ENCODE results near the gene NPHP4. TPM values are rescaled to one million over a fixed set of nuclear protein-coding genes. Genes with fewer than 3 reads are reported as not detected.

Gene NPHP4
- total and polyA plus RNA-seq, 10 of the 15 experiments (the other 5 are each of a cell fraction or from before 2014, with no cell fraction given) = 0.16 to 10.5 (median 3.1) TPM

GRCh38 chr1:5971471-5972197, 20.6 kb downstream of the NPHP4 start (continued):
- no peak for TF ChIP-seq EP300 (IDR thresholded peaks at IDR 0.05; ENCODE audit: borderline replicate concordance in 1 of 2, control insufficient read depth in 1 of 2, low read depth in 2 of 2, low read length in 2 of 2)
- no peak for TF ChIP-seq NBN (IDR thresholded peaks at IDR 0.05)
- TF ChIP-seq EGR1 (IDR thresholded peaks at IDR 0.05; ENCODE audit: borderline replicate concordance in 1 of 2, low read depth in 2 of 2, low read length in 2 of 2) = no peak
- no peak for TF ChIP-seq NFIC (IDR thresholded peaks at IDR 0.05; ENCODE audit: low read depth, low read length)
- no peak for TF ChIP-seq HDAC2 (IDR thresholded peaks at IDR 0.05)
- no peak for TF ChIP-seq HDAC6 (IDR thresholded peaks at IDR 0.05; ENCODE audit: unreplicated experiment)
- no peak for TF ChIP-seq GABPA (IDR thresholded peaks at IDR 0.05; ENCODE audit: low read depth)
- no peak for TF ChIP-seq WRNIP1 (IDR thresholded peaks at IDR 0.05; ENCODE audit: borderline replicate concordance, low read depth, low read length)
- TF ChIP-seq KDM1A (IDR thresholded peaks at IDR 0.05; ENCODE audit: borderline replicate concordance) = no peak
- TF ChIP-seq FOS (IDR thresholded peaks at IDR 0.05; ENCODE audit: borderline replicate concordance, extremely low read depth, insufficient read length) = no peak
- no peak for TF ChIP-seq NR2F1 (conservative IDR thresholded peaks at IDR 0.05)
- no peak for TF ChIP-seq SMAD5 (IDR thresholded peaks at IDR 0.05; ENCODE audit: low read depth)

- no peak overlapping the region for H3K27ac ChIP-seq (ENCODE audit: control insufficient read depth, insufficient read depth)
- ATAC-seq (no peak), DNase-seq (ENCODE audit: low read depth, low spot score) (no peak), FAIRE-seq (no peak)
- TF ChIP-seq CREB1 (IDR thresholded peaks at IDR 0.05; ENCODE audit: low read depth) (no peak), IKZF1 (conservative IDR thresholded peaks at IDR 0.05) (no peak), TARDBP (IDR thresholded peaks at IDR 0.05; ENCODE audit: borderline replicate concordance) (no peak)
- 76% methylated on average over 13 of the region's 13 CpGs for WGBS (ENCODE audit: insufficient coverage, insufficient replicate concordance, low lambda C conversion rate, missing lambda C conversion rate)
- H3K9ac ChIP-seq (ENCODE audit: control insufficient read depth, insufficient read depth, low read length) = no peak overlapping the region
- H3K4me3 ChIP-seq = no peak overlapping the region
- no peak overlapping the region for H3K4me2 ChIP-seq (ENCODE audit: control insufficient read depth, insufficient read depth)
- no peaks in the 10 kb centered on the region for H3K79me2 ChIP-seq (ENCODE audit: control insufficient read depth, insufficient read depth, low read length)
- peaks cover 0 to 6% of the 10 kb centered on the region in 2 experiments; a peak in 3 of 4 replicates for H3K36me3 ChIP-seq (ENCODE audit: control insufficient read depth in 2 of 2, insufficient read depth in 2 of 2, low read length in 1 of 2)
- H2AFZ ChIP-seq (ENCODE audit: control insufficient read depth, low read depth, low read length) = no peak overlapping the region
- CTCF ChIA-PET = no interaction called here
- H3K9me3 ChIP-seq (replicated peaks; ENCODE audit: control insufficient read depth, insufficient read depth, low read length) = no peaks in the 10 kb centered on the region
- RAD21 ChIA-PET (ENCODE audit: unreplicated experiment) = no interaction called here
- SMC1A ChIA-PET (ENCODE audit: uncharacterized antibody, unreplicated experiment) = no interaction called here
- POLR2A ChIA-PET = no interaction called here
- no peaks in the 10 kb centered on the region for H3K4me1 ChIP-seq (ENCODE audit: control insufficient read depth, insufficient read depth, low read length)
- in situ Hi-C loops (cut with MboI) = no loop called here
- intact Hi-C loops (cut with micrococcal nuclease; ENCODE audit: unreplicated experiment) = no loop called here
- no TSS peak for BruUV-seq (replicated peaks)
- no peaks in the 10 kb centered on the region for H4K20me1 ChIP-seq (ENCODE audit: control insufficient read depth, insufficient read depth)
- no peaks in the 10 kb centered on the region for H3K27me3 ChIP-seq (replicated peaks in 1 of 2; ENCODE audit: control insufficient read depth in 2 of 2, insufficient read depth in 2 of 2, low read length in 1 of 2)
Measured at GRCh38 chr1:5970610-5971273, 21.5 kb downstream of the NPHP4 start.

All from GM12878 (cell line).